ENCODE measurements around the gene FOXA1. TPM values are rescaled to one million over a fixed set of nuclear protein-coding genes. Genes with fewer than 3 reads are reported as not detected.

FOXA1 gene
- total and polyA plus RNA-seq, 9 of the 15 experiments (the other 6 are each of a cell fraction or from before 2014, with no cell fraction given), result 0.20 to 3.0 (median 1.3) TPM

- no peak for TF ChIP-seq ZBTB49 (CRISPR knock-in tag; IDR thresholded peaks at IDR 0.05; ENCODE audit: borderline replicate concordance)
- no peak for TF ChIP-seq ARID3A (IDR thresholded peaks at IDR 0.05; ENCODE audit: borderline replicate concordance, low read depth, low read length)
- no peak for TF ChIP-seq ZNF398 (CRISPR knock-in tag; IDR thresholded peaks at IDR 0.05)
These were observed 21.8 kb upstream of the FOXA1 start (continued) for GRCh38 chr14:37616853-37617252.
